NK-92 treated with Interleukin-12 subunit alpha and Interleukin-12 subunit beta, amount 100 ng/mL, for 24 hours (cell line): ENCODE measurements around the gene AP3D1.

Source experiments
- DNase-seq: peaks from one replicate; lab custom pipeline; 2025; lab: John Stamatoyannopoulos, UW

AP3D1 gene

GRCh38 chr19:2061495-2062388 lies 89.6 kb downstream of the AP3D1 start:
- peak; percentile 99 for DNase-seq

- DNase-seq: no peak
These were observed 90.4 kb downstream of the AP3D1 start for GRCh38 chr19:2060884-2061494.

GRCh38 chr19:2059422-2060201 lies 91.8 kb downstream of the AP3D1 start:
- DNase-seq: no peak

GRCh38 chr19:2058570-2059421 lies 92.6 kb downstream of the AP3D1 start:
- no peak for DNase-seq

GRCh38 chr19:2057484-2058469 lies 93.6 kb downstream of the AP3D1 start:
- DNase-seq: no peak

GRCh38 chr19:2056837-2057192 lies 94.6 kb downstream of the AP3D1 start:
- no peak for DNase-seq

- DNase-seq: no peak
These were observed 95.2 kb downstream of the AP3D1 start for GRCh38 chr19:2055931-2056836.

GRCh38 chr19:2054763-2055162 lies 96.6 kb downstream of the AP3D1 start:
- no peak for DNase-seq

- DNase-seq: no peak
These were observed 97.6 kb downstream of the AP3D1 start for GRCh38 chr19:2053601-2054389.

- no peak for DNase-seq
These were observed 99.3 kb downstream of the AP3D1 start for GRCh38 chr19:2051773-2052704.

GRCh38 chr19:2050991-2051772 lies 100.2 kb downstream of the AP3D1 start, which contains the start of gene MKNK2:
Gene MKNK2, minus strand, starts transcription at chr19:2051244. Its CDS starts 393 bp downstream, at chr19:2050851.
- DNase-seq: peak; percentile 93
